ENCODE measurements around the gene LRRC23. TPM values are rescaled to one million over a fixed set of nuclear protein-coding genes. Genes with fewer than 3 reads are reported as not detected.

LRRC23 gene
- total and polyA plus RNA-seq, 2 of the 13 experiments (the other 11 are each of a cell fraction or from before 2014, with no cell fraction given), result 6.0 to 7.8 TPM

- TF ChIP-seq ZNF646 (CRISPR knock-in tag; IDR thresholded peaks at IDR 0.05), result no peak
- TF ChIP-seq ZBTB26 (CRISPR knock-in tag; IDR thresholded peaks at IDR 0.05; ENCODE audit: borderline replicate concordance), result peak; percentile 67; the same call in 1 of the 2 replicates
- TF ChIP-seq MBD4 (IDR thresholded peaks at IDR 0.05; ENCODE audit: borderline replicate concordance, low read length), result no peak
- no peak for TF ChIP-seq TCF12 (IDR thresholded peaks at IDR 0.05)
- TF ChIP-seq TCF12 (CRISPR knock-in tag; IDR thresholded peaks at IDR 0.05), result peak; percentile 79
- TF ChIP-seq FOSL1 (CRISPR knock-in tag; IDR thresholded peaks at IDR 0.05; ENCODE audit: borderline replicate concordance), result no peak
- TF ChIP-seq KMT2A (CRISPR knock-in tag; IDR thresholded peaks at IDR 0.05), result peak; percentile 92
- peak; percentile 92; the same call in 1 of the 2 replicates for TF ChIP-seq ZNF446 (CRISPR knock-in tag; IDR thresholded peaks at IDR 0.05)
- TF ChIP-seq GABPB1 (CRISPR knock-in tag; IDR thresholded peaks at IDR 0.05), result peak; percentile 96
- TF ChIP-seq SP140L (CRISPR knock-in tag; IDR thresholded peaks at IDR 0.05; ENCODE audit: borderline replicate concordance), result no peak
- TF ChIP-seq, protein P1, sequence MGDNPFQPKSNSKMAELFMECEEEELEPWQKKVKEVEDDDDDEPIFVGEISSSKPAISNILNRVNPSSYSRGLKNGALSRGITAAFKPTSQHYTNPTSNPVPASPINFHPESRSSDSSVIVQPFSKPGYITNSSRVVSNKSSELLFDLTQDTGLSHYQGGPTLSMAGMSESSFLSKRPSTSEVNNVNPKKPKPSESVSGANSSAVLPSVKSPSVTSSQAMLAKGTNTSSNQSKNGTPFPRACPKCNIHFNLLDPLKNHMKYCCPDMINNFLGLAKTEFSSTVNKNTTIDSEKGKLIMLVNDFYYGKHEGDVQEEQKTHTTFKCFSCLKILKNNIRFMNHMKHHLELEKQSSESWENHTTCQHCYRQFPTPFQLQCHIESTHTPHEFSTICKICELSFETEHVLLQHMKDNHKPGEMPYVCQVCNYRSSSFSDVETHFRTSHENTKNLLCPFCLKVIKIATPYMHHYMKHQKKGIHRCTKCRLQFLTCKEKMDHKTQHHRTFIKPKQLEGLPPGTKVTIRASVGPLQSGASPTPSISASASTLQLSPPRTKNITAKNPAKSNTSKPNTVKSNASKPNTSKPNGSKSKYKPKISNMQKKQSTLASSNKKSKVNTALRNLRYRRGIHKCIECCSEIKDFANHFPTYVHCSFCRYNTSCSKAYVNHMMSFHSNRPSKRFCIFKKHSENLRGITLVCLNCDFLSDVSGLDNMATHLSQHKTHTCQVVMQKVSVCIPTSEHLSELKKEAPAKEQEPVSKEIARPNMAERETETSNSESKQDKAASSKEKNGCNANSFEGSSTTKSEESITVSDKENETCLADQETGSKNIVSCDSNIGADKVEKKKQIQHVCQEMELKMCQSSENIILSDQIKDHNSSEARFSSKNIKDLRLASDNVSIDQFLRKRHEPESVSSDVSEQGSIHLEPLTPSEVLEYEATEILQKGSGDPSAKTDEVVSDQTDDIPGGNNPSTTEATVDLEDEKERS (CRISPR knock-in tag; IDR thresholded peaks at IDR 0.05), result no peak
- TF ChIP-seq ZNF703 (CRISPR knock-in tag; IDR thresholded peaks at IDR 0.05; ENCODE audit: borderline replicate concordance), result peak; percentile 43; the same call in 1 of the 2 replicates
- TF ChIP-seq TAF15 (IDR thresholded peaks at IDR 0.05; ENCODE audit: low read depth, low read length, poor library complexity, severe bottlenecking), result peak; percentile 95
- TF ChIP-seq, protein P2, sequence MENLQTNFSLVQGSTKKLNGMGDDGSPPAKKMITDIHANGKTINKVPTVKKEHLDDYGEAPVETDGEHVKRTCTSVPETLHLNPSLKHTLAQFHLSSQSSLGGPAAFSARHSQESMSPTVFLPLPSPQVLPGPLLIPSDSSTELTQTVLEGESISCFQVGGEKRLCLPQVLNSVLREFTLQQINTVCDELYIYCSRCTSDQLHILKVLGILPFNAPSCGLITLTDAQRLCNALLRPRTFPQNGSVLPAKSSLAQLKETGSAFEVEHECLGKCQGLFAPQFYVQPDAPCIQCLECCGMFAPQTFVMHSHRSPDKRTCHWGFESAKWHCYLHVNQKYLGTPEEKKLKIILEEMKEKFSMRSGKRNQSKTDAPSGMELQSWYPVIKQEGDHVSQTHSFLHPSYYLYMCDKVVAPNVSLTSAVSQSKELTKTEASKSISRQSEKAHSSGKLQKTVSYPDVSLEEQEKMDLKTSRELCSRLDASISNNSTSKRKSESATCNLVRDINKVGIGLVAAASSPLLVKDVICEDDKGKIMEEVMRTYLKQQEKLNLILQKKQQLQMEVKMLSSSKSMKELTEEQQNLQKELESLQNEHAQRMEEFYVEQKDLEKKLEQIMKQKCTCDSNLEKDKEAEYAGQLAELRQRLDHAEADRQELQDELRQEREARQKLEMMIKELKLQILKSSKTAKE (CRISPR knock-in tag; IDR thresholded peaks at IDR 0.05; ENCODE audit: borderline replicate concordance), result no peak
- peak; percentile 40 for TF ChIP-seq TBL1XR1 (IDR thresholded peaks at IDR 0.05; ENCODE audit: borderline replicate concordance, low read length, partially characterized antibody)
Measured at GRCh38 chr12:6937481-6938352, 33.1 kb downstream of the LRRC23 start (continued).
